Hepatocyte (in vitro differentiated cells): ENCODE data around the gene SAMD4A. TPM values are rescaled to one million over a fixed set of nuclear protein-coding genes. Genes with fewer than 3 reads are reported as not detected.

ENCODE experiments used
- DNase-seq: peaks from one replicate; pipeline ENCODE4 v3.0.0-alpha.2; 2016; ENCODE audit warnings: low spot score
- H2AFZ ChIP-seq: fragments of 200-600 bp; sonication (generic); 2 replicates; pipeline ENCODE4 v1.6.0; 2016; ENCODE audit warnings: antibody characterized with exemption, mild to moderate bottlenecking
- H3K27ac ChIP-seq: fragments of 200-600 bp; sonication (generic); 2 replicates; pipeline ENCODE4 v1.5.1; 2016; ENCODE audit warnings: mild to moderate bottlenecking
- H3K27me3 ChIP-seq: fragments of 200-600 bp; sonication (generic); 2 replicates; pipeline ENCODE4 v1.6.1; 2016
- H3K36me3 ChIP-seq: fragments of 200-600 bp; sonication (generic); replicated peaks from 2 replicates; pipeline ENCODE4 v1.5.1; 2016; ENCODE audit warnings: low read depth; ENCODE audit not compliant: insufficient read depth
- H3K4me1 ChIP-seq: fragments of 200-600 bp; sonication (generic); 2 replicates; pipeline ENCODE4 v1.5.1; 2016; ENCODE audit warnings: mild to moderate bottlenecking, moderate library complexity; ENCODE audit not compliant: insufficient read depth
- H3K4me2 ChIP-seq: fragments of 200-600 bp; sonication (generic); 2 replicates; pipeline ENCODE4 v1.6.0; 2016
- H3K4me3 ChIP-seq: fragments of 200-600 bp; sonication (generic); 2 replicates; pipeline ENCODE4 v1.5.1; 2016; ENCODE audit warnings: mild to moderate bottlenecking
- H3K79me2 ChIP-seq: fragments of 200-600 bp; sonication (generic); 2 replicates; pipeline ENCODE4 v1.6.0; 2017; ENCODE audit warnings: mild to moderate bottlenecking
- H3K9me2 ChIP-seq: fragments of 200-600 bp; sonication (generic); replicated peaks from 2 replicates; pipeline ENCODE4 v1.6.0; 2017; ENCODE audit warnings: mild to moderate bottlenecking; ENCODE audit not compliant: insufficient read depth
- H3K9me3 ChIP-seq: fragments of 200-600 bp; sonication (generic); 2 replicates; pipeline ENCODE4 v1.5.1; 2016; ENCODE audit warnings: low read depth, mild to moderate bottlenecking
- H4K20me1 ChIP-seq: fragments of 200-600 bp; sonication (generic); 2 replicates; pipeline ENCODE4 v1.6.0; 2016; ENCODE audit warnings: mild to moderate bottlenecking; ENCODE audit not compliant: insufficient read depth, poor library complexity, severe bottlenecking
- EZH2 ChIP-seq: fragments of 200-600 bp; sonication (generic); IDR thresholded peaks from 2 replicates; pipeline ENCODE4 v1.6.1; 2016; ENCODE audit warnings: antibody characterized with exemption, mild to moderate bottlenecking, borderline replicate concordance
- EZH2phosphoT487 ChIP-seq: fragments of 200-600 bp; sonication (generic); IDR thresholded peaks from one replicate; pipeline ENCODE4 v1.6.1; 2018; ENCODE audit warnings: antibody characterized with exemption, mild to moderate bottlenecking, low read depth, moderate library complexity; ENCODE audit not compliant: unreplicated experiment, severe bottlenecking
- WGBS: methylation state at CpG from one replicate; pipeline ENCODE4 v1.1.6; 2016; ENCODE audit warnings: low lambda C conversion rate; ENCODE audit errors: missing lambda C conversion rate; 5-methylcytosine and 5-hydroxymethylcytosine counted together
- polyA plus RNA-seq: library from polyadenylated mRNA; unstranded; fragments of >200 nt; fragmentation: Nextera tagmentation; extraction: Ambion mirVana; gene quantifications from 2 replicates; pipeline ENCODE4 v1.2.1, GENCODE V29; 2016
- total RNA-seq: library from RNA; depleted of rRNA; stranded (reverse); fragments of >200 nt; gene quantifications from 2 replicates; pipeline ENCODE4 v1.2.3, GENCODE V29; 2014
- TF ChIP-seq, protein P1 (sequence below): fragments of 200-600 bp; sonication (generic); IDR thresholded peaks from 2 replicates; pipeline ENCODE4 v1.5.1; 2016; ENCODE audit warnings: antibody characterized with exemption, mild to moderate bottlenecking; ENCODE audit not compliant: poor library complexity

Gene SAMD4A
- total and polyA plus RNA-seq, 2 experiments from 2014 or later, result 10.5 to 15.7 TPM

DNA sequence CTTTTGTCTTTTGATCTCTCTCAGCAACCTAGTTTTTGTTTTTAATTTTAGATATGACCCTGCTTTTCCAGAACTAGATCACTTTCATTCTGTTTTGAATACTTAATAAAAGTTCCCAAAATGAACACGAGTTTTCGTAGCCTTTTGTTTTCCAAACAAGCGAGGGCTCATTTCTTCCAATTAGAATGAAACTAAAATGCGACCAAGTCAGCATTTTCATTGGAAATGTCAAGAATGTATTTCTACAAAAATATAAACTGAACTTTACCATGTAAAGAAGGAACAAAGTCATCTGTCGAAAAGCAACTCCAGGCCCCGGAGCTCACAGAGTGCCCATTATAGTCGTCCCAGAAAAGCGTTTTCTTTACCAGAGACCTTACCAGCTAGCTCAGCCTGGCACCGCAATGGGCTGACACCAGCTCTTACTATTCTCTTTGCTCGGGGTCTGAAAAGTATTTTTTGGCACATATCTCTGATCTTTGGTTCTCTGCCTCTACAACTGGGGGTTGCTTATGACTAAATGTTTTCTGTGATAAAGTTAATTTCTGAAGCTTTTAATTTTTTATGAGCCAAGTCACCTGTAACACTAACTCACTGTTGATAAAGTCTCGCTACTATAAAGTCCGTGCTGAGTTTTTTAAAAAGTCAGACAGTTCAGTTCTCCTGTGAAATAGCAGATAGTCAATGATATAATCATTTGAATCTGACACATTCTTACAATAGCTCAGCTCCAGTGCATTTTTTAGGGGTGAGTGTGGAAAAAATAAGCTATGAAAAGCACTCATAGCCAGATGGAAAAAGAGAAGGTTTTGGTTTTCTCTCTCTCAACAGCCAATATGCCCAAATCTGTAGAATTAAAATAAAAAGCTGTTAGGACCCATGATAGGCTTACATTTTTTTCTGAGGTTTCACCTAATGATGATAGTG lies 43.4 kb downstream of the SAMD4A start:
- H3K9me2 ChIP-seq, result no peaks in the 10 kb centered on the region
- 89% methylated on average over 12 of the region's 12 CpGs for WGBS
- no peak overlapping the region for H3K4me2 ChIP-seq
- no peaks in the 10 kb centered on the region for H3K27me3 ChIP-seq
- H3K4me3 ChIP-seq, result no peak overlapping the region
- H2AFZ ChIP-seq, result no peak overlapping the region
- no peaks in the 10 kb centered on the region for H4K20me1 ChIP-seq
- H3K4me1 ChIP-seq, result no peaks in the 10 kb centered on the region
- no peak overlapping the region for H3K27ac ChIP-seq
- no peak for DNase-seq
- H3K79me2 ChIP-seq, result peaks cover 18% of the 10 kb centered on the region
- no peaks in the 10 kb centered on the region for H3K36me3 ChIP-seq
- TF ChIP-seq EZH2phosphoT487 (no peak), EZH2 (no peak)
- TF ChIP-seq, protein P1, sequence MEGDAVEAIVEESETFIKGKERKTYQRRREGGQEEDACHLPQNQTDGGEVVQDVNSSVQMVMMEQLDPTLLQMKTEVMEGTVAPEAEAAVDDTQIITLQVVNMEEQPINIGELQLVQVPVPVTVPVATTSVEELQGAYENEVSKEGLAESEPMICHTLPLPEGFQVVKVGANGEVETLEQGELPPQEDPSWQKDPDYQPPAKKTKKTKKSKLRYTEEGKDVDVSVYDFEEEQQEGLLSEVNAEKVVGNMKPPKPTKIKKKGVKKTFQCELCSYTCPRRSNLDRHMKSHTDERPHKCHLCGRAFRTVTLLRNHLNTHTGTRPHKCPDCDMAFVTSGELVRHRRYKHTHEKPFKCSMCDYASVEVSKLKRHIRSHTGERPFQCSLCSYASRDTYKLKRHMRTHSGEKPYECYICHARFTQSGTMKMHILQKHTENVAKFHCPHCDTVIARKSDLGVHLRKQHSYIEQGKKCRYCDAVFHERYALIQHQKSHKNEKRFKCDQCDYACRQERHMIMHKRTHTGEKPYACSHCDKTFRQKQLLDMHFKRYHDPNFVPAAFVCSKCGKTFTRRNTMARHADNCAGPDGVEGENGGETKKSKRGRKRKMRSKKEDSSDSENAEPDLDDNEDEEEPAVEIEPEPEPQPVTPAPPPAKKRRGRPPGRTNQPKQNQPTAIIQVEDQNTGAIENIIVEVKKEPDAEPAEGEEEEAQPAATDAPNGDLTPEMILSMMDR, result no peak
- H3K9me3 ChIP-seq, result no peaks in the 10 kb centered on the region

DNA sequence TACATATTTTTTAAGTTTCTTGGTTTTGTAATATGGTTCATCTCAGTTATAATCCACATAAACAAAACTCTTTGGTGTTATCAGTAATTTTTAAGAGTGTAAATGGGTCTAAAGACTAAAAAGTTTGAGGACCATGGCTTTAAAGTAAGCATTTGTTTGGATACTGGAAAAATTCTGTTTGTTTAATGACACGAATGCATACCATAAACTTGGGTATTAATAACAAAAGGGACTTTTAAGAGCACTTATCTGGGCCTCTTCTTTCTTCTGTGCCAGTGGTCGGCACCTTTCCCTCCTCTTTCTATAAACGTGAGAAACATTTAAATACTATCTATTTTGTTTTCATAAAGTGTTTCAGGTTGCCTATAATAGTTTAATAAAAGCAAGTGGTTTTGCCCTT lies 47.4 kb downstream of the SAMD4A start:
- Histone ChIP-seq H3K4me3 (no peak overlapping the region), H4K20me1 (no peaks in the 10 kb centered on the region), H2AFZ (no peak overlapping the region), H3K4me2 (no peak overlapping the region), H3K79me2 (peaks cover 15% of the 10 kb centered on the region), H3K9me3 (no peaks in the 10 kb centered on the region), H3K27me3 (no peaks in the 10 kb centered on the region), H3K4me1 (no peaks in the 10 kb centered on the region), H3K36me3 (no peaks in the 10 kb centered on the region), H3K27ac (no peak overlapping the region), H3K9me2 (no peaks in the 10 kb centered on the region)
- no peak for DNase-seq
- TF ChIP-seq EZH2 (no peak), EZH2phosphoT487 (no peak)
- TF ChIP-seq, protein P1, result no peak
- 64% methylated on average over 3 of the region's 3 CpGs for WGBS

DNA sequence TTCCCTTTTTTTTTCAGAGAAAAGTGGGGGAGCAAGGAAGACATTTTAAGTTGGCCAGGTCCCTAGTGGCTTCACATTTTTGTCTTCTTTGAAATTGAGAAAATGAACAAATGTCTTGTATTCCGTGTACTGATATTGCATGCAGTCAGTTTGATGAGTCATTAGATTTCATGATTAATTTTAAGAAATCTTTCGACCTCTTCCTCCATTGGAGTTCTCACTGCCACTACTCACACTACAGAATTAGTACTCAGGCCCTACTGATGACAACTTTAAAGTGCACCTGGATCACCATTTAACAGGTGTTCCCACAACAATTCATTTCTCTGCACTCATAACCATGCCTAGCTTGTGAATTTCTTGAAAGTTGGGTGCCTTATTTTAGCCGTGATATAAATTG lies 50.5 kb downstream of the SAMD4A start:
- H3K9me2 ChIP-seq, result no peaks in the 10 kb centered on the region
- H3K79me2 ChIP-seq, result peaks cover 16% of the 10 kb centered on the region
- 95% methylated on average over 3 of the region's 3 CpGs for WGBS
- no peak for DNase-seq
- no peaks in the 10 kb centered on the region for H3K36me3 ChIP-seq
- H2AFZ ChIP-seq, result no peak overlapping the region
- H3K27me3 ChIP-seq, result no peaks in the 10 kb centered on the region
- TF ChIP-seq EZH2 (no peak), EZH2phosphoT487 (no peak)
- TF ChIP-seq, protein P1, result no peak
- H3K4me2 ChIP-seq, result no peak overlapping the region
- H3K4me3 ChIP-seq, result no peak overlapping the region
- no peak overlapping the region for H3K27ac ChIP-seq
- no peaks in the 10 kb centered on the region for H3K9me3 ChIP-seq
- H3K4me1 ChIP-seq, result no peaks in the 10 kb centered on the region
- H4K20me1 ChIP-seq, result no peaks in the 10 kb centered on the region
